KOPT-K1 (cell line): ENCODE results near the gene CCDC152.
"Not testable (repeated sequence)": the region's sequence is repeated elsewhere in the genome, so short reads cannot be mapped to it uniquely, and the experiment has no call there.

Experiments
- H3K27ac ChIP-seq: fragments of 200-600 bp; sonication (generic); 2 replicates; pipeline ENCODE4 v1.5.1; 2016; ENCODE audit warnings: antibody characterized with exemption, mild to moderate bottlenecking, low read depth, low read length; ENCODE audit not compliant: poor library complexity, severe bottlenecking
- H3K36me3 ChIP-seq: fragments of 200-600 bp; sonication (generic); 2 replicates; pipeline ENCODE4 v1.5.1; 2017; ENCODE audit warnings: antibody characterized with exemption, mild to moderate bottlenecking, low read length, moderate library complexity; ENCODE audit not compliant: insufficient read depth
- H3K9me3 ChIP-seq: fragments of 200-600 bp; sonication (generic); 2 replicates; pipeline ENCODE4 v1.5.1; 2017; ENCODE audit warnings: antibody characterized with exemption, low read length, mild to moderate bottlenecking; ENCODE audit not compliant: insufficient read depth, poor library complexity, severe bottlenecking

CCDC152 gene

GRCh38 chr5:42799668-42800114 is 43.1 kb downstream of the CCDC152 start:
- peaks cover 69% of the 10 kb centered on the region for H3K36me3 ChIP-seq
- H3K27ac ChIP-seq, result no peak overlapping the region
- H3K9me3 ChIP-seq, result peaks cover 11% of the 10 kb centered on the region

- H3K27ac ChIP-seq, result no peak overlapping the region
- H3K9me3 ChIP-seq, result peaks cover 6% of the 10 kb centered on the region
- peaks cover 71% of the 10 kb centered on the region for H3K36me3 ChIP-seq
Observed at GRCh38 chr5:42800748-42801330, 44.2 kb downstream of the CCDC152 start.

GRCh38 chr5:42801516-42802166 is 45.0 kb downstream of the CCDC152 start:
- Histone ChIP-seq H3K9me3 (peaks cover 6% of the 10 kb centered on the region), H3K27ac (no peak overlapping the region), H3K36me3 (peaks cover 67% of the 10 kb centered on the region)

GRCh38 chr5:42804717-42805339 is 48.2 kb downstream of the CCDC152 start:
- Histone ChIP-seq H3K27ac (no peak overlapping the region), H3K9me3 (no peaks in the 10 kb centered on the region), H3K36me3 (peaks cover 36% of the 10 kb centered on the region)

- peaks cover 23% of the 10 kb centered on the region for H3K36me3 ChIP-seq
- no peak overlapping the region for H3K27ac ChIP-seq
- H3K9me3 ChIP-seq, result no peaks in the 10 kb centered on the region
Observed at GRCh38 chr5:42806004-42806700, 49.5 kb downstream of the CCDC152 start.

- Histone ChIP-seq H3K27ac (no peak overlapping the region), H3K9me3 (no peaks in the 10 kb centered on the region), H3K36me3 (peaks cover 17% of the 10 kb centered on the region)
Observed at GRCh38 chr5:42806701-42807262, 50.2 kb downstream of the CCDC152 start.

- Histone ChIP-seq H3K36me3 (peaks cover 7% of the 10 kb centered on the region; the same call in 1 of the 2 replicates), H3K27ac (no peak overlapping the region), H3K9me3 (no peaks in the 10 kb centered on the region)
Observed at GRCh38 chr5:42807722-42808447, 51.3 kb downstream of the CCDC152 start.

- Histone ChIP-seq H3K9me3 (no peaks in the 10 kb centered on the region), H3K36me3 (peaks cover 7% of the 10 kb centered on the region; the same call in 1 of the 2 replicates), H3K27ac (no peak overlapping the region)
Observed at GRCh38 chr5:42808888-42809611, 52.4 kb downstream of the CCDC152 start.

- H3K9me3 ChIP-seq, result no peaks in the 10 kb centered on the region
- H3K27ac ChIP-seq, result no peak overlapping the region
- H3K36me3 ChIP-seq, result no peaks in the 10 kb centered on the region
Observed at GRCh38 chr5:42810834-42811590, 54.4 kb downstream of the CCDC152 start.

GRCh38 chr5:42811591-42812446 is 55.2 kb downstream of the CCDC152 start, which contains the start of gene SELENOP:
SELENOP (minus strand) TSS chr5:42811892; CDS start chr5:42808353, 3,539 bp downstream.
- H3K9me3 ChIP-seq, result no peaks in the 10 kb centered on the region
- no peaks in the 10 kb centered on the region for H3K36me3 ChIP-seq
- no peak within 1 kb of the TSS for H3K27ac ChIP-seq

GRCh38 chr5:42812620-42813019 is 56.0 kb downstream of the CCDC152 start:
- Histone ChIP-seq H3K9me3 (no peaks in the 10 kb centered on the region), H3K27ac (no peak overlapping the region), H3K36me3 (no peaks in the 10 kb centered on the region)

- Histone ChIP-seq H3K27ac (no peak overlapping the region), H3K9me3 (no peaks in the 10 kb centered on the region), H3K36me3 (no peaks in the 10 kb centered on the region)
Observed at GRCh38 chr5:42813533-42813932, 56.9 kb downstream of the CCDC152 start.

- H3K36me3 ChIP-seq, H3K9me3 ChIP-seq, H3K27ac ChIP-seq: not testable (repeated sequence)
Observed at GRCh38 chr5:42816546-42816945, 59.9 kb downstream of the CCDC152 start.
